HG03565 (cell line): ENCODE measurements around the gene SHANK2.

Experiments
- ATAC-seq: cut with Tn5 transposase; IDR thresholded peaks from one replicate; pipeline ENCODE4 v1.9.1; 2021; ENCODE audit warnings: mild to moderate bottlenecking, moderate library complexity; ENCODE audit not compliant: unreplicated experiment

SHANK2 gene

GRCh38 chr11:71203681-71204080, 48.7 kb downstream of the SHANK2 start:
- no peak for ATAC-seq

- no peak for ATAC-seq
Measured at GRCh38 chr11:71202966-71203365, 49.4 kb downstream of the SHANK2 start.

GRCh38 chr11:71202598-71202944, 49.8 kb downstream of the SHANK2 start:
- ATAC-seq = no peak
